Prostate gland (tissue), 2 donors: ENCODE data around the gene CCDC144A.

ENCODE experiments used
- POLR2A ChIP-seq: fragments of 450-650 bp; IDR thresholded peaks from one replicate; pipeline ENCODE4 v1.6.1; 2016; ENCODE audit warnings: antibody characterized with exemption, mild to moderate bottlenecking
- POLR2AphosphoS5 ChIP-seq: sonication (generic); formaldehyde crosslinking; IDR thresholded peaks from one replicate; pipeline ENCODE4 v1.6.1; 2017; ENCODE audit warnings: antibody characterized with exemption
- TF ChIP-seq, protein P1 (sequence below), 4 experiments: fragments of 200-600 bp in 2 of 4; fragments of 450-650 bp in 2 of 4; sonication (generic) in 2 of 4; IDR thresholded peaks; 1 replicate in 3 of 4; 2 replicates in 1 of 4; pipeline ENCODE4 v1.5.1; 2016 to 2019; ENCODE audit warnings: antibody characterized with exemption in 4 of 4, mild to moderate bottlenecking in 2 of 4, moderate library complexity in 2 of 4

DNA sequence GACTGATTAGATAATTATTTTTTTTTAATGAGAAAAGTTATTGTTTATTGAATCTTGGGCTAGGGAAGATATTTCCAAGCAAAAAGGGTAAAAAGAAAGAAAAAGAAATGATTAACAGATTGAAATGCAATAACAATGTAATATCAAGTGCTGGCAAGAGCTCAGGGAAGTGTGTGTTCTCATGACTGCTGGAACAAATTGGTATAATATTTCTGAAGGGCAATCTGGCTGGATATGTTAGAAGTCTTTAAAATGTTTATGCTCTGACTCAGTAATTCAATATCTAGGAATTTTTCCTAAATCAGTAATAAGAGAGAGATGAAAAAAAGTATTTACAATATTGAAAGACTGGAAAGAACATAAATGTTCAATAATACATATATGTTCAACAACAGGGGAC lies 28.8 kb upstream of the CCDC144A start:
- TF ChIP-seq, protein P1, sequence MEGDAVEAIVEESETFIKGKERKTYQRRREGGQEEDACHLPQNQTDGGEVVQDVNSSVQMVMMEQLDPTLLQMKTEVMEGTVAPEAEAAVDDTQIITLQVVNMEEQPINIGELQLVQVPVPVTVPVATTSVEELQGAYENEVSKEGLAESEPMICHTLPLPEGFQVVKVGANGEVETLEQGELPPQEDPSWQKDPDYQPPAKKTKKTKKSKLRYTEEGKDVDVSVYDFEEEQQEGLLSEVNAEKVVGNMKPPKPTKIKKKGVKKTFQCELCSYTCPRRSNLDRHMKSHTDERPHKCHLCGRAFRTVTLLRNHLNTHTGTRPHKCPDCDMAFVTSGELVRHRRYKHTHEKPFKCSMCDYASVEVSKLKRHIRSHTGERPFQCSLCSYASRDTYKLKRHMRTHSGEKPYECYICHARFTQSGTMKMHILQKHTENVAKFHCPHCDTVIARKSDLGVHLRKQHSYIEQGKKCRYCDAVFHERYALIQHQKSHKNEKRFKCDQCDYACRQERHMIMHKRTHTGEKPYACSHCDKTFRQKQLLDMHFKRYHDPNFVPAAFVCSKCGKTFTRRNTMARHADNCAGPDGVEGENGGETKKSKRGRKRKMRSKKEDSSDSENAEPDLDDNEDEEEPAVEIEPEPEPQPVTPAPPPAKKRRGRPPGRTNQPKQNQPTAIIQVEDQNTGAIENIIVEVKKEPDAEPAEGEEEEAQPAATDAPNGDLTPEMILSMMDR (IDR thresholded peaks at IDR 0.05) = no peak
- TF ChIP-seq POLR2AphosphoS5 (no peak), POLR2A (no peak)
